ENCODE results near the gene ZNF219.

DNA sequence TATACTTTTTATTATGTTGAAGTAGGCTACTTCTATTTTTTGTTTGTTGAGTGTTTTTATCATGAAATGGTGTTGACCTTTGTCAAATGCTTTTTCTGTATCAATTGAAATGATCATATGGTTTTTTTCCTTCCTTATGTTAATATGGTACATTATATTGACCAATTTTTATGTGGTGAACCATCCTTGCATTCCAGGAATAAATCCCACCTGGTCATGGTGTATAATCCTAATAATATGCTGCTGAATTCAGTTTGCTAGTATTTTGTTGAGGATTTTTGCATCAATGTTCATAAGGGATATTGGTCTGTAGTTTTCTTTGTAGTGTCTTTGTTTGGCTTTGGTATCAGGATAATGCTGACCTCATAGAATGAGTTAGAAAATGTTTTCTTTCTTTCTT is 47.0 kb upstream of the ZNF219 start:
- TF ChIP-seq, protein P1, sequence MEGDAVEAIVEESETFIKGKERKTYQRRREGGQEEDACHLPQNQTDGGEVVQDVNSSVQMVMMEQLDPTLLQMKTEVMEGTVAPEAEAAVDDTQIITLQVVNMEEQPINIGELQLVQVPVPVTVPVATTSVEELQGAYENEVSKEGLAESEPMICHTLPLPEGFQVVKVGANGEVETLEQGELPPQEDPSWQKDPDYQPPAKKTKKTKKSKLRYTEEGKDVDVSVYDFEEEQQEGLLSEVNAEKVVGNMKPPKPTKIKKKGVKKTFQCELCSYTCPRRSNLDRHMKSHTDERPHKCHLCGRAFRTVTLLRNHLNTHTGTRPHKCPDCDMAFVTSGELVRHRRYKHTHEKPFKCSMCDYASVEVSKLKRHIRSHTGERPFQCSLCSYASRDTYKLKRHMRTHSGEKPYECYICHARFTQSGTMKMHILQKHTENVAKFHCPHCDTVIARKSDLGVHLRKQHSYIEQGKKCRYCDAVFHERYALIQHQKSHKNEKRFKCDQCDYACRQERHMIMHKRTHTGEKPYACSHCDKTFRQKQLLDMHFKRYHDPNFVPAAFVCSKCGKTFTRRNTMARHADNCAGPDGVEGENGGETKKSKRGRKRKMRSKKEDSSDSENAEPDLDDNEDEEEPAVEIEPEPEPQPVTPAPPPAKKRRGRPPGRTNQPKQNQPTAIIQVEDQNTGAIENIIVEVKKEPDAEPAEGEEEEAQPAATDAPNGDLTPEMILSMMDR (IDR thresholded peaks at IDR 0.05) = no peak
- no peak for TF ChIP-seq POLR2A (IDR thresholded peaks at IDR 0.05)
